ENCODE data around the gene POU2AF3. TPM values are rescaled to one million over a fixed set of nuclear protein-coding genes. Genes with fewer than 3 reads are reported as not detected.
A peak's percentile ranks its signal among the peaks of the same experiment; 100 is the strongest.

The POU2AF3 gene
- polyA plus RNA-seq, 1 donor (not counting 4 experiments of a cell fraction or from before 2014, with no cell fraction given), result not detected

DNA sequence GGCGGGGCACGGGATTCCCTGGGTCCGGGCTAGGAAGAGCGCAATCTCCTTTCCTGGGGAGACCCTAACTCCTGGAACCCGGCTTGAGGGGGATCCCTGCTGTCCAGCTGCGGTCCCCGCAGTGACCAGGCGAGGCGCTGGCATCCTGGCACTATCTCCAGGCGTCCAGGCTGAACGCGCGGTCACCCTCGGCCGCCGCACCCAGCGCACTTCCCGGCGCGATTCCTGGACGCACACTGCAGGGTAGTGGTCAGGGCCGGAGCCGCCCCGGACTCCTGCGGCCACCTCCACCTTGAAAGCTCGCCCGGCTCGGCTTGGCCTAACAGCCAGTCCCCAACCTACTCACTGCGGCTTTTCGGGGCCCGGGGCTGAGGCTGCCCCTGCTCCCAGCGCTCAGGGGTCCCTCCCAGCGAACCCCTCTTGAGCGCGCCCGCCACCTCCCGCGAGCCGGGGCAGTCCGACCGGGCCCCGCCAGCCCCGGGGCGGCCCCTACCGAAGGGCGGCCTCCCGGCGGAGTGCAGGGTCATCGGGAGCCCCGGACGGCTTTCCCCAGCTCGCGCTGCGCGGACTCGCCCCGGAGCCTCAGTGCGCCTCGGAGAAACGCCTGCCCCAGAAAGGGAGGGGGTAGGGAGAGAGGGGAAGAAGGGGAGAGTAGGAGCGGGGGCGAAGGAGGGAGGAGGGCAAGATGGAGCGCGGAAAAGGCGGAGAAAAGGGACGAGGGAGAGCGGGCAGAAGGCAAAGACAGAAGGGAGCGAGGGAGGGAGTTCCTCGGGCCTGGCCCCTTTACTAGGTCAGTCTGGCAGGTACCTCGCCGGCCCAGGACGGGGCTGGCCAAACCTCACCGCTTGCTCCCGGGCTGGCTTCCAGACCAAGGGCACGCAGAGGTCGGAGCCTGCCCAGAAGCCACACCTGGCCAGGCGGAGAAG lies 1.0 kb downstream of the POU2AF3 start:
- no peak overlapping the region for H3K9ac ChIP-seq (ENCODE audit: control insufficient read depth, extremely low read depth, insufficient read depth, low read length)
- H2AFZ ChIP-seq (ENCODE audit: control insufficient read depth, low read length), result peak overlapping the region; percentile 75
- H3K9me3 ChIP-seq (ENCODE audit: control insufficient read depth, low read depth, low read length), result no peaks in the 10 kb centered on the region
- peak; percentile 52 for TF ChIP-seq EZH2 (IDR thresholded peaks at IDR 0.05; ENCODE audit: low read length)
- TF ChIP-seq, protein P1, sequence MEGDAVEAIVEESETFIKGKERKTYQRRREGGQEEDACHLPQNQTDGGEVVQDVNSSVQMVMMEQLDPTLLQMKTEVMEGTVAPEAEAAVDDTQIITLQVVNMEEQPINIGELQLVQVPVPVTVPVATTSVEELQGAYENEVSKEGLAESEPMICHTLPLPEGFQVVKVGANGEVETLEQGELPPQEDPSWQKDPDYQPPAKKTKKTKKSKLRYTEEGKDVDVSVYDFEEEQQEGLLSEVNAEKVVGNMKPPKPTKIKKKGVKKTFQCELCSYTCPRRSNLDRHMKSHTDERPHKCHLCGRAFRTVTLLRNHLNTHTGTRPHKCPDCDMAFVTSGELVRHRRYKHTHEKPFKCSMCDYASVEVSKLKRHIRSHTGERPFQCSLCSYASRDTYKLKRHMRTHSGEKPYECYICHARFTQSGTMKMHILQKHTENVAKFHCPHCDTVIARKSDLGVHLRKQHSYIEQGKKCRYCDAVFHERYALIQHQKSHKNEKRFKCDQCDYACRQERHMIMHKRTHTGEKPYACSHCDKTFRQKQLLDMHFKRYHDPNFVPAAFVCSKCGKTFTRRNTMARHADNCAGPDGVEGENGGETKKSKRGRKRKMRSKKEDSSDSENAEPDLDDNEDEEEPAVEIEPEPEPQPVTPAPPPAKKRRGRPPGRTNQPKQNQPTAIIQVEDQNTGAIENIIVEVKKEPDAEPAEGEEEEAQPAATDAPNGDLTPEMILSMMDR (optimal IDR thresholded peaks at IDR 0.05 in 1 of 3, IDR thresholded peaks at IDR 0.05 in 1 of 3, conservative IDR thresholded peaks at IDR 0.05 in 1 of 3; ENCODE audit: extremely low read depth in 1 of 3, insufficient read depth in 2 of 3, low read length in 3 of 3), result peak; percentile 10 to 67 (median 65)
- H3K79me2 ChIP-seq (ENCODE audit: control insufficient read depth, insufficient read depth, low read length), result no peaks in the 10 kb centered on the region
- H3K4me1 ChIP-seq (ENCODE audit: control insufficient read depth, extremely low read depth, insufficient read depth, low read length), result no peaks in the 10 kb centered on the region
- no peaks in the 10 kb centered on the region for H4K20me1 ChIP-seq (ENCODE audit: control insufficient read depth, extremely low read depth, insufficient read depth, low read length)
- H3K36me3 ChIP-seq (ENCODE audit: control insufficient read depth in 2 of 2, extremely low read depth in 1 of 2, insufficient read depth in 2 of 2, low read length in 2 of 2), result no peaks in the 10 kb centered on the region
- peaks cover 38% of the 10 kb centered on the region for H3K27me3 ChIP-seq (ENCODE audit: control insufficient read depth, extremely low read depth, insufficient read depth, low read length)
- FAIRE-seq, result no peak
- no peak overlapping the region for H3K27ac ChIP-seq (ENCODE audit: control insufficient read depth, insufficient read depth, low read length)
- peak overlapping the region; percentile 71 for H3K4me2 ChIP-seq (ENCODE audit: control insufficient read depth, extremely low read depth, insufficient read depth, low read depth, low read length)
- no peak for DNase-seq (ENCODE audit: low read depth, low spot score)
- H3K4me3 ChIP-seq (ENCODE audit: control insufficient read depth in 2 of 3, extremely low read depth in 1 of 3, insufficient read depth in 2 of 3, low read depth in 1 of 3, low read length in 3 of 3), result peak overlapping the region; percentile 38 to 61 (median 41)
- H3K9me1 ChIP-seq (ENCODE audit: control insufficient read depth, extremely low read depth, insufficient read depth, low read length), result no peaks in the 10 kb centered on the region
- dilution Hi-C loops (cut with MboI; ENCODE audit: extremely low pct_ligation_motif_present, low sequenced_read_pairs), result loop anchor here (25.0 kb wide), 1 partner anchor 138 kb away; no protein-coding TSS in a partner anchor

GRCh38 chr11:111300569-111300968 lies 2.2 kb downstream of the POU2AF3 start:
- H3K9me3 ChIP-seq (ENCODE audit: control insufficient read depth, low read depth, low read length), result no peaks in the 10 kb centered on the region
- FAIRE-seq (no peak), DNase-seq (ENCODE audit: low read depth, low spot score) (no peak)
- no peak overlapping the region for H3K4me2 ChIP-seq (ENCODE audit: control insufficient read depth, extremely low read depth, insufficient read depth, low read depth, low read length)
- dilution Hi-C loops (cut with MboI; ENCODE audit: extremely low pct_ligation_motif_present, low sequenced_read_pairs), result no loop called here
- no peaks in the 10 kb centered on the region for H4K20me1 ChIP-seq (ENCODE audit: control insufficient read depth, extremely low read depth, insufficient read depth, low read length)
- H2AFZ ChIP-seq (ENCODE audit: control insufficient read depth, low read length), result no peak overlapping the region
- peaks cover 38% of the 10 kb centered on the region for H3K27me3 ChIP-seq (ENCODE audit: control insufficient read depth, extremely low read depth, insufficient read depth, low read length)
- H3K36me3 ChIP-seq (ENCODE audit: control insufficient read depth in 2 of 2, extremely low read depth in 1 of 2, insufficient read depth in 2 of 2, low read length in 2 of 2), result no peaks in the 10 kb centered on the region
- H3K9ac ChIP-seq (ENCODE audit: control insufficient read depth, extremely low read depth, insufficient read depth, low read length), result no peak overlapping the region
- H3K79me2 ChIP-seq (ENCODE audit: control insufficient read depth, insufficient read depth, low read length), result no peaks in the 10 kb centered on the region
- H3K4me3 ChIP-seq (ENCODE audit: control insufficient read depth in 2 of 3, extremely low read depth in 1 of 3, insufficient read depth in 2 of 3, low read depth in 1 of 3, low read length in 3 of 3), result no peak overlapping the region
- H3K27ac ChIP-seq (ENCODE audit: control insufficient read depth, insufficient read depth, low read length), result no peak overlapping the region
- no peaks in the 10 kb centered on the region for H3K4me1 ChIP-seq (ENCODE audit: control insufficient read depth, extremely low read depth, insufficient read depth, low read length)
- TF ChIP-seq, protein P1 (optimal IDR thresholded peaks at IDR 0.05 in 1 of 3, IDR thresholded peaks at IDR 0.05 in 1 of 3, conservative IDR thresholded peaks at IDR 0.05 in 1 of 3; ENCODE audit: extremely low read depth in 1 of 3, insufficient read depth in 2 of 3, low read length in 3 of 3), result no peak
- TF ChIP-seq EZH2 (IDR thresholded peaks at IDR 0.05; ENCODE audit: low read length), result no peak
- no peaks in the 10 kb centered on the region for H3K9me1 ChIP-seq (ENCODE audit: control insufficient read depth, extremely low read depth, insufficient read depth, low read length)

Data from keratinocyte (primary cell).